ENCODE measurements around the gene MAP4K2.

DNA sequence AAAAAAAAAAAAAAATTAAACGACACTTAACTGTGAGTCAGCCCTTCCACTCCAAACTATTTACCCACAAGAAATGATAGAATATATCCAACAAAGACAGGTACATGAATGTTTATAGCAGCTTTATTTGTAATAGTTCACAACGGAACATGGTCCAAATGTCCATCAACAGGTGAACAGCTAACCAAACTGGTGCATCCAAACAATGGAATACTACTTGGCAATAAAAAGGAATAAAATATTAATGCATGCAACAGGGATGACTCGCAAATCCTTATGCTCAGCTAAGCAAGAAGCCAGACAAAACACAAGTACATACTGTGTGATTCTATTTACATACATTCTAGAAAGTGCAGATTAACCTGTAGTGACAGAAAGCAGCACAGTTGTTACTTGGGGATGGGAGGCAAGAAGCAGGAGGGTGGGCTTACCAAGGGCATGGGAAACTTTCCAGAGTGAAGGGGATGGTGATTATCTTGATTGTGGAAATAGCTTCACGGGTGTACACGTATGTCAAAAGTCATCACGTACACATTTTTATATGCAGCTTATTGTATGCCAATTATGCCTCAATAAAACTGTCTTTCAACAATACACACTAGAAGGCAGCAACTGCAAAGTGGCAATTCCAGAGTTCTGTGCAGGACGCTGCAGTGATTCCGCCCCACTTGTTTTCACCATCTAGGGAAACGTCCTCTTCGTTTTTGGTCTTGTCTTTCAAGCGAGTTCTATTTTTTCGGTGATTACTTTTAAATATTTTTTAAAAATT is 18.0 kb downstream of the MAP4K2 start:
- no peak for TF ChIP-seq CTCF (IDR thresholded peaks at IDR 0.05 in 4 of 5, conservative IDR thresholded peaks at IDR 0.05 in 1 of 5)
- no peak for TF ChIP-seq POLR2A (IDR thresholded peaks at IDR 0.05)
